ENCODE data around the gene ICE1. TPM values are rescaled to one million over a fixed set of nuclear protein-coding genes. Genes with fewer than 3 reads are reported as not detected.

ICE1 gene
- total RNA-seq, 1 experiment from 2014 or later: 30.6 TPM

DNA sequence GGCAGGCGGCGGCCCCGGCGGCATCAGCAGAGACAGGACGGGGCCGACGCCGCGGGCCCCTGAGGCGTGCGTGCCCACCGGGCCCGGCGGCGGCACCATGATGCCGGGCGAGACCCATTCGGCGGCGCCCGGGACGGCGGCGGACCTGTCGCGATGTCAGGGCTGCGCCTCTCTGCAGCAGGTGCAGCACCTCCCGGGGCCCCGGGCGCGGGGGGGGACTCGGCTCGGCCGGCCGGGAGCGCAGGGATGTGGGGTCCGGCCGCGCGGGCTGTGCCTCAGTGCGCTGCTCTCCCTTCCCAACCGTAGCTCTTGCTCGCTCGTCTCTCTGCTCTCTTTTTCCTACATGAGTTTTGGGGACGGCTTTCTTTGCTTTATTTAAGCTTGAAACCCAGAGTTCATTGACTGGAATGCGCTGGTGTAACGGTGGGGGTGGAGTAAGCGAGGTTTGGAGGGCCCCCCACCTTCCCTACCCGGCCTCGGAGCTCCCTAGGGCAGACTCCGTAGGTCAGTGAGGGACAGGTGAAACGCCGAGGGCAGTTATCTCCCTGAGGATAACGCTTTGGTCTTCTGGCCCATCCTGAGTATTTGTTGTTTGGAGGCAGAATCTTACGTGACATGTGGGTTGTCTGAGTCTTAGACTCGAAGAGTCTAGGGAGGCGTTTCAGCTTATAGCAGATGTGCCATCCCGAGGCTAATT is 490 bp downstream of the ICE1 start:
- Histone ChIP-seq H3K4me3 (ENCODE audit: low read depth, low read length) (peak overlapping the region; percentile 67), H3K27me3 (replicated peaks; ENCODE audit: control insufficient read depth, insufficient read depth, low read length) (no peaks in the 10 kb centered on the region), H3K4me1 (peaks cover 20% of the 10 kb centered on the region), H3K36me3 (ENCODE audit: control insufficient read depth, insufficient read depth, low read length) (no peaks in the 10 kb centered on the region), H3K9me3 (no peaks in the 10 kb centered on the region)
- H3K9me3 Mint-ChIP-seq (ENCODE audit: unreplicated experiment): no peaks in the 10 kb centered on the region
- H3K27me3 Mint-ChIP-seq (ENCODE audit: insufficient read depth, unreplicated experiment): no peaks in the 10 kb centered on the region
- H3K36me3 Mint-ChIP-seq (ENCODE audit: insufficient read depth, unreplicated experiment): peaks cover 6% of the 10 kb centered on the region
- peak in 1 of 2 experiments; percentile 10 for DNase-seq
- no peak overlapping the region for H3K4me3 Mint-ChIP-seq (ENCODE audit: unreplicated experiment)
- CTCF ChIA-PET: interaction anchor here (0.8 to 1.7 kb wide), 4 partner anchors 43 to 561 kb away, joined by 3 to 5 read pairs (median 4); no protein-coding TSS in a partner anchor
- TF ChIP-seq, protein P1, sequence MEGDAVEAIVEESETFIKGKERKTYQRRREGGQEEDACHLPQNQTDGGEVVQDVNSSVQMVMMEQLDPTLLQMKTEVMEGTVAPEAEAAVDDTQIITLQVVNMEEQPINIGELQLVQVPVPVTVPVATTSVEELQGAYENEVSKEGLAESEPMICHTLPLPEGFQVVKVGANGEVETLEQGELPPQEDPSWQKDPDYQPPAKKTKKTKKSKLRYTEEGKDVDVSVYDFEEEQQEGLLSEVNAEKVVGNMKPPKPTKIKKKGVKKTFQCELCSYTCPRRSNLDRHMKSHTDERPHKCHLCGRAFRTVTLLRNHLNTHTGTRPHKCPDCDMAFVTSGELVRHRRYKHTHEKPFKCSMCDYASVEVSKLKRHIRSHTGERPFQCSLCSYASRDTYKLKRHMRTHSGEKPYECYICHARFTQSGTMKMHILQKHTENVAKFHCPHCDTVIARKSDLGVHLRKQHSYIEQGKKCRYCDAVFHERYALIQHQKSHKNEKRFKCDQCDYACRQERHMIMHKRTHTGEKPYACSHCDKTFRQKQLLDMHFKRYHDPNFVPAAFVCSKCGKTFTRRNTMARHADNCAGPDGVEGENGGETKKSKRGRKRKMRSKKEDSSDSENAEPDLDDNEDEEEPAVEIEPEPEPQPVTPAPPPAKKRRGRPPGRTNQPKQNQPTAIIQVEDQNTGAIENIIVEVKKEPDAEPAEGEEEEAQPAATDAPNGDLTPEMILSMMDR (IDR thresholded peaks at IDR 0.05; ENCODE audit: insufficient read depth in 1 of 2, low read depth in 1 of 2, low read length in 1 of 2, severe bottlenecking in 1 of 2, unreplicated experiment in 1 of 2): no peak
- no TSS peak for BruUV-seq (replicated peaks)
- H3K4me1 Mint-ChIP-seq (ENCODE audit: low read depth, unreplicated experiment): peaks cover 16% of the 10 kb centered on the region
- intact Hi-C loops (cut with micrococcal nuclease; ENCODE audit: unreplicated experiment): loop anchor here (1.0 kb wide), 1 partner anchor 360 kb away; no protein-coding TSS in a partner anchor
- POLR2A ChIA-PET: no interaction called here
- H3K27ac Mint-ChIP-seq (ENCODE audit: unreplicated experiment): no peak overlapping the region

DNA sequence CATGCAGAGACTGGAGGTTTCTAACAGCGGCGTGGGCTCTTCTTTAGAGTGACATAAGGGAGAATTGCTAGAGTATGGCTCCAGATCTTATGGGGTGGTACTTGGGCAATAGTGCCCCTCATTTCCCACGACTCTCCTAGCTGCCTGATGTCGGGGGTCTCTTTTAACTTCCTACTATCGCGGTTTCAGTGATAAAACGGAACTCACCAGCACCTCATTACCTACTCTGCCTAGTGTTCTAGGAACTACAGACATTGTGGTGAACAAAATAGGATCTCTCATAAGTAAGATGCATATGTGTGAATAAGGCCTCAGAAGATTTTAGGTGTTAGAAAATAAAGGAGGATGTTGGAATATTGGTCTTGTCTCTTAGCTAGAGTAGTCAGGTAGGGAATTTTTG is 1.1 kb downstream of the ICE1 start:
- no peaks in the 10 kb centered on the region for H3K36me3 ChIP-seq (ENCODE audit: control insufficient read depth, insufficient read depth, low read length)
- no TSS peak for BruUV-seq (replicated peaks)
- ChIA-PET POLR2A (no interaction called here), CTCF (no interaction called here)
- H3K27me3 ChIP-seq (replicated peaks; ENCODE audit: control insufficient read depth, insufficient read depth, low read length): no peaks in the 10 kb centered on the region
- no peak for DNase-seq
- TF ChIP-seq, protein P1 (IDR thresholded peaks at IDR 0.05; ENCODE audit: insufficient read depth in 1 of 2, low read depth in 1 of 2, low read length in 1 of 2, severe bottlenecking in 1 of 2, unreplicated experiment in 1 of 2): no peak
- Mint-ChIP-seq H3K27me3 (ENCODE audit: insufficient read depth, unreplicated experiment) (no peaks in the 10 kb centered on the region), H3K4me3 (ENCODE audit: unreplicated experiment) (no peak overlapping the region), H3K36me3 (ENCODE audit: insufficient read depth, unreplicated experiment) (peaks cover 6% of the 10 kb centered on the region), H3K9me3 (ENCODE audit: unreplicated experiment) (no peaks in the 10 kb centered on the region), H3K4me1 (ENCODE audit: low read depth, unreplicated experiment) (peaks cover 18% of the 10 kb centered on the region), H3K27ac (ENCODE audit: unreplicated experiment) (no peak overlapping the region)
- H3K4me3 ChIP-seq (ENCODE audit: low read depth, low read length): peak overlapping the region; percentile 67
- peaks cover 20% of the 10 kb centered on the region for H3K4me1 ChIP-seq
- no peaks in the 10 kb centered on the region for H3K9me3 ChIP-seq
- intact Hi-C loops (cut with micrococcal nuclease; ENCODE audit: unreplicated experiment): no loop called here

DNA sequence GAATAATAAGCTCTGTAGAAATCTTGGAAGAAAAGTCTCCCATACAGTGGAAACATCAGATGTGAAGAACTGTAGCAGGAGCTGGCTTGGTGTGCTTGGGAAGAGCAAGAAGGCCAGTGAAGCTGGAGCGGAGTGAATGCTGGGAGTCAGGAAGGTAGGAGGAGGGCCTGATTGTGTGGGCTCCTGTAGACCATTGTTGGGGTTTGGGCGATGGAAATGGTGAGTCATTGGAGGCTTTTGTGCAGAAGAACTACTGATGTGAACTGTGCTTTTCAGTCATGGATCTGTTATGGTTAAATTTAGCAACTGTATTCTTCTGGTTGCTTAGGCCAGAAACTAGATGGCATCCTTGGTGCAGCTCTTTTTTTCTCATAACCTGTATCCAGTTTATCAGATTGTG is 2.3 kb downstream of the ICE1 start:
- CTCF ChIA-PET: no interaction called here
- Mint-ChIP-seq H3K9me3 (ENCODE audit: unreplicated experiment) (no peaks in the 10 kb centered on the region), H3K4me1 (ENCODE audit: low read depth, unreplicated experiment) (peaks cover 13% of the 10 kb centered on the region), H3K4me3 (ENCODE audit: unreplicated experiment) (no peak overlapping the region), H3K27ac (ENCODE audit: unreplicated experiment) (no peak overlapping the region), H3K36me3 (ENCODE audit: insufficient read depth, unreplicated experiment) (peaks cover 6% of the 10 kb centered on the region), H3K27me3 (ENCODE audit: insufficient read depth, unreplicated experiment) (no peaks in the 10 kb centered on the region)
- Histone ChIP-seq H3K4me3 (ENCODE audit: low read depth, low read length) (no peak overlapping the region), H3K9me3 (no peaks in the 10 kb centered on the region), H3K4me1 (peaks cover 20% of the 10 kb centered on the region), H3K36me3 (ENCODE audit: control insufficient read depth, insufficient read depth, low read length) (no peaks in the 10 kb centered on the region), H3K27me3 (replicated peaks; ENCODE audit: control insufficient read depth, insufficient read depth, low read length) (no peaks in the 10 kb centered on the region)
- no peak for DNase-seq
- POLR2A ChIA-PET: no interaction called here
- TF ChIP-seq, protein P1 (IDR thresholded peaks at IDR 0.05; ENCODE audit: insufficient read depth in 1 of 2, low read depth in 1 of 2, low read length in 1 of 2, severe bottlenecking in 1 of 2, unreplicated experiment in 1 of 2): no peak
- BruUV-seq (replicated peaks): no TSS peak
- intact Hi-C loops (cut with micrococcal nuclease; ENCODE audit: unreplicated experiment): no loop called here
